ENCODE measurements around the gene MLLT3. TPM values are rescaled to one million over a fixed set of nuclear protein-coding genes. Genes with fewer than 3 reads are reported as not detected.
A peak's percentile ranks its signal among the peaks of the same experiment; 100 is the strongest.

Gene MLLT3
- total and polyA plus RNA-seq, 2 of the 13 experiments (the other 11 are each of a cell fraction or from before 2014, with no cell fraction given): 12.3 to 12.6 TPM

Small RNA genes within 50 kb of the gene (microRNA-seq; reads per million reads assigned to microRNA genes)
- gene MIR4473: 3.7 reads per million, percentile 25 among the genes with 10 or more reads in this experiment
- gene MIR4474: 1.5 reads per million

Small RNA genes within 50 kb of the gene (small RNA-seq; reads per million reads assigned to genes)
- gene MIR4473 (ENCODE audit: insufficient read depth in 2 of 3, insufficient read length in 3 of 3, low read depth in 2 of 3, low replicate concordance in 1 of 3) (0.51 to 65.7 (median 12.7) reads per million in 3 experiments), gene MIR4474 (ENCODE audit: insufficient read depth in 2 of 3, insufficient read length in 3 of 3, low read depth in 2 of 3, low replicate concordance in 1 of 3) (0 to 1.3 (median 0.97) reads per million in 3 experiments), gene RNU4-26P (ENCODE audit: insufficient read depth in 2 of 3, insufficient read length in 3 of 3, low read depth in 2 of 3, low replicate concordance in 1 of 3) (0 reads per million in 3 experiments)

Other genes starting within 250 kb of the MLLT3 start
- gene FOCAD, start 61.8 kb upstream of the MLLT3 start, total RNA-seq (2016; rRNA removed; fragmentation: Illumina TruSeq; extraction: Trizol): 31.1 and 52.7 TPM in 2 replicates
- gene FOCAD, start 61.8 kb upstream of the MLLT3 start, polyA plus RNA-seq (2011; rRNA removed): 14.6 and 18.0 TPM in 2 replicates

Measured in HepG2 (cell line).